ENCODE results near the gene ALOXE3.

Gene ALOXE3

GRCh38 chr17:8048236-8048635, 70.1 kb downstream of the ALOXE3 start:
- no peak for DNase-seq (ENCODE audit: low spot score)

- DNase-seq (ENCODE audit: low spot score) = no peak
These were observed 70.6 kb downstream of the ALOXE3 start for GRCh38 chr17:8047769-8048110.

- no peak for DNase-seq (ENCODE audit: low spot score)
These were observed 71.2 kb downstream of the ALOXE3 start for GRCh38 chr17:8046929-8047768.

- no peak for DNase-seq (ENCODE audit: low spot score)
These were observed 71.9 kb downstream of the ALOXE3 start for GRCh38 chr17:8046306-8046928.

Measured in putamen (tissue), 1 donor.